IPS-NIHi11 (cell line): Measurements from ENCODE around the gene HAGHL.
"Not testable (repeated sequence)": the region's sequence is repeated elsewhere in the genome, so short reads cannot be mapped to it uniquely, and the experiment has no call there.

Source experiments
- DNase-seq: peaks from one replicate; pipeline ENCODE4 v3.0.0; 2012; ENCODE audit warnings: mixed read lengths, low spot score

HAGHL gene

DNA sequence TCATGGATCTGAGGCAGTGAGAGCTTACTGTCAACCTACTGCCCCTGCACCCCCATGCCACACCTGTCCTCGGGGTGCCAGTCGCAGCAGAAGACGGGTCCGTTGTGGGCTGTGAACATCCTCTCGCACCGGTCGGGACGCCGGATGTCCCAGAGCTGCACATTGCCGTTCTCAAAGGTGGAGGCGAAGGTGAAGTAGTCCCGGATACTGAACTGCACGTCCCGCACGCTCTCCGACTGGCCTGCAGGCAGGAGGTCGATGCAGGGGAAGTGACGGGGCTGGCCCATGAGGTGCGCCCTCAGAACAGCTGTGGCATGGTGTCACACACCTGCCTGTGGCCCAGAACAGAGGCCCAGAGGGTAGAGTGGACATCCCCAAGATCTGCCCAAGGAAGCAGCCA lies 39.4 kb upstream of the HAGHL start:
- no peak for DNase-seq

DNA sequence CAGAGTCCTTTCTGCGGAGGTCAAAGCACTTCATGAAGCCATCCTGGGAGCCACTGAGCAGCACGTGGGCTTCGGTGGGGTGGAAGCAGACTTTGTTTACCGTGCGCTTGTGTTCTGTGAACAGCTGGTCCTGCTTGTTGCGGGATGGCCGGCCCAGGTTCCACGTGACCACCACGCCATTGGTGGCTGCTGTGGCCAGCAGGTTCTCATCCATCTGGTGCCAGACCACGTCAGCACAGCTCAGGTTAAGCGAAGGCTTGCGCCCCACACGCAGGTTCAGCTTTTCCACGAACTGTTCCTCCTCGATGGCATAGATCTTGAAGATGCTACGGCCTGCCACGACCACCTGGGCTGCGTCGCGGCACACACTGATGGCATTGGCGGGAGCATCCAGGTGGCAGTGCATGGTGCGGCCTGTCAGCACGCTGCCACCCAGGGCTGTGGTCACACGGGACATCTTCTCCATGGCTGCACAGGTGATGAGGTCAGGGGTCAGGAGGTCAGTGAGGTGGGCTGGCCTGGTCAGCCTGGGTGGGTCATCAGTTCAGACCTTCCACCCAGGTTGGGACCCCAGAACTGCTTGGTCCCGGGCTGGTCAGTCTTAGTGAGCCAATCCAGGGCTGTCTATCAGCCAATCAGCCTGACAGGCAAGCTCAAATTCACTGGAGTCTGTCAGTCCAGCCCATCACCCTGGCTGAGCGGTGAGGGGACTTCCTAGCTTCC lies 37.6 kb upstream of the HAGHL start:
- no peak for DNase-seq

DNA sequence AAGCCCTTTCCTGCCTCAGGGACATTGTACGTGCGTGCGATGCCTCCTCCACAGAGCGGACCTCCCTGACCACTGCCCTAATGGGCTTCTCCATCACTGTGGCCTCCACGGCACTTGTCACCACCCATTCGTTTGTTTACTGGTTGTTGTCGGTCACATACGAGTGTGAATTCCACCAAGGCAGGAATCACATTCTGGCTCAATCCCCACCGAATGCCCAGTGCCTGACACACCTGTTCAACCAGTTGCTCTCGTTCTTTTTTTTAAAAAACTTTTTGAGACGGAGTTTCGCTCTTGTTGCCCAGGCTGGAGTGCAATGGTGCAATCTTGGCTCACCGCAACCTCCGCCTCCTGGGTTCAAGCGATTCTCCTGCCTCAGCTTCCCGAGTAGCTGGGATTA lies 35.7 kb upstream of the HAGHL start:
- DNase-seq, result not testable (repeated sequence)

DNA sequence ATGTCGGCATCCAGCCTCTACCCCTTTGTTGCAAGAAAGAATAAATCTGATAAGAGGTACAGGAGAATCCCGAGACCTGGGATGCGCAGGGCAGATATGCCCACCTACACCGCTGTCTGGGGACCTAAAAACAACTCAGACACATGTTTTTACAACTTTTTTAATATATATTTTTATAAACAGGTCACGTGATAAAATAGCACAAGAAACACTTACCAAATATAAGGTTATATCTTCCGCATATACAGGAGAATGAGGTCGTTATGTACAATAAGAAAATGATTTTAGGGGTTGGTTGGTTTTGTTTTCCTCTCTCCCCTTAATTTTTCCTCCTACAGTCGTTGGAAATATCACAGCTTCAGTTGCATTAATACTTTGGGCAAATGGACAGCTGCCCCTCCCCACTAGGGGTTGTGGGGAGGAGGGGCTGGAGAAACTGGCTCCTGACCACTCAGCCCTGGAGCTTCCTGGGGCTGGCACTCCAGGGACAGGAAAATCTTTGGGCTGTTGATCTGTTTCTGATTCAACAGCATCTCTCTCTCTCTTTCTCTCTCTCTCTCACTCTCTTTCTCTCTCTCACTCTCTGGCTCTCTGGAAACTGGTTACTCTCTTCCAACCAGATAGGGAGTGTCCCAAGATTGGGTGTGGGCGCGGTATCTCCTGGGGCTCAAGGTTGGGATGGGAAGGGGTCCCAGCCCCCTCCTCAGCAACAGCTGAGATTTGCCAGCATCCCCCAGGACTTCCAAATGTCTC lies 34.4 kb upstream of the HAGHL start:
- DNase-seq, result no peak

DNA sequence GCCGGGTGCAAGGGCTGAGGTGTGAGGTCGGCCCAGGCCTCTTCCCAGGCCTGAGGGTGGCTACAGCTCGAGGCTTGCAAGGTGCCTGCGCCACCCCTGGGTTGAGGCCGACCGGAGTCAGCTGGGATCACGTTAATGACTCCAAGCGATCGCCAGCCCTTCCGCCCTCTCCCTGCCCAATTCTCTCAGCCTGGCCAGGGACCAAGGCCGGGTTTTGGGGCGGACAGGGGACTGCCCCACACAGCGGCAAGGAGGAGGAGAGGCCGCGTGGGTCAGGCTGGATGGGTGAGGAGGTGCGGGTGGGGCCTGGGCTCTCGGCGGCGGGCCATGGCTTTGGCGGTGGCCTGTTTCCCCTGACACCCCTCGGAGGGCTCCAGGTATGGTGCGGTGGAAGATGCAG lies 33.5 kb upstream of the HAGHL start:
- DNase-seq, result no peak

DNA sequence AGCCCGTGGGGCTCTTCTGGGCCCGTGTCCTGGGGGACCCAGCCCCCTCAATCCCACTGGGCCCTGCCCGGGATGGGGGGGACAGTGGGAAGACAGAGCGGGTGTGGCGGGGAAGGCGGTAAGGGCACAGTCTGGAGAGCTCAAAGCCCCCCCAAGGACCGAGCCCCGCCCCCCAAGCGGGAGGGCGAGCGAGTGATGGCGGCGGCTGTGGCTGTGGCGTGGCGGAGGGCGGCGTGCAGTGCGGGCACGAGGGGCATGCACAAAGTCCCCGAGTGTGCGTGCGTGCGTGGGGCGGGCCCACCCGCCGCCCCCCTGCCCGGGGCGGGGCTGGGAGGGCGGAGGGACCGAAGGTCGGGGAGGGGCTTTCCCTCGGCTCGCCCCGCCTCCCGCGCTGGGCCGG lies 33.1 kb upstream of the HAGHL start:
- DNase-seq, result no peak

DNA sequence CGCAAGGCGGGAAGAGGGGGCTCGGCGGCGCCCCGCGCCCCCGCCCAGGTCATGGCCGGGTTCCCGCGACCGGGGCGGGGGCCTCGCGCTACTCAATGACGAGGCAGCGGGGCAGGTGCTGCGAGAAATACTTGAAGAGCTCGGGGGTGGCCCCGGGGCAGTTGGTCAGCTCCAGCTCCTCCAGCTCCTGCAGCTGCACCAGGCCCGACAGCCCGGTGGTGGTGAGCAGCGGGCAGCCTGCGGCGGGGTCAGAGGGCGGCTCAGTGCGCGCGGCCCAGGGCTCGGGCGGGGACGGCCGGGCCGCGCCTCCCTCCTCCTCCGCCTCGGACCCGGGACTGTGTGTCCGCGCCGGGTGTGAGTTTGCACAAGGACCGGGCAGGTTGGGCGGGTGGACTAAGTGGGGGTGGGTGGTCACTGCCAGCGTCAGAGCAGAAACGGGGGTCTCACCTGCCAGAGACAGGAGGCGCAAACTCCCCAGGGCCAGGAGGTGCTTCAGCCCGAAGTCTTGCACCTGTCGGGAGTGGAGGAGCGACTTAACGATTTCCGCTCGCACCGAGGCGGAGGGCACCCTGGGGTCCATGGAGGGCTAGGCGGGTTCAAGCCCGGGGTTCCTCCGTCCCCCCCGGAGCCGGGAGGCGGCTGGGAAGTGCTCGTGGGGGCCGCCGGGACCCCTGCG lies 32.6 kb upstream of the HAGHL start:
- peak; percentile 62 for DNase-seq

DNA sequence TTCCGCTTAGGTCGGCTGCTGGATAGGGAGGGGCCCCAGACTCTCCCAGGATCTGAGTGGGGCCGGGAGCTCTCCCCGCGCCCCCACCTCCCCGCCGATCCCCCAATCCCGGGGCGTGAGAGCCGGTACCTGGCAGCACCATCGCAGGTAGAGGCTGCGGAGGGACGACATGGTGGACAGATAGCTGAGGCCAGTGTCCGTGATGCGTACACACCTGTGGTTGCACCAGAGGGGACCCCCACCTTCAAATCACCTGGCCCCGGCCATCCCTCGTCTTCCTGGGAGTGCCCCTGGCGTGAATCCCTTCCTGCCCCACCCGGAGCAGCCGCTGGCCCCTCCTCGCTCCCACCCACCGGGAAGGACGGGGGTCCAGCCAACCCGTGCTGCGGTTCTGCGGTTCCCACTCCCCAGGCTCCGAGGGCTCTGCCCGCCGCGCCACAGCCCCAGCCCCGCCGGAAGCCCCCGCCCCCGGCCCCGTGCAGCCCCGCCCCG lies 32.0 kb upstream of the HAGHL start:
- no peak for DNase-seq

DNA sequence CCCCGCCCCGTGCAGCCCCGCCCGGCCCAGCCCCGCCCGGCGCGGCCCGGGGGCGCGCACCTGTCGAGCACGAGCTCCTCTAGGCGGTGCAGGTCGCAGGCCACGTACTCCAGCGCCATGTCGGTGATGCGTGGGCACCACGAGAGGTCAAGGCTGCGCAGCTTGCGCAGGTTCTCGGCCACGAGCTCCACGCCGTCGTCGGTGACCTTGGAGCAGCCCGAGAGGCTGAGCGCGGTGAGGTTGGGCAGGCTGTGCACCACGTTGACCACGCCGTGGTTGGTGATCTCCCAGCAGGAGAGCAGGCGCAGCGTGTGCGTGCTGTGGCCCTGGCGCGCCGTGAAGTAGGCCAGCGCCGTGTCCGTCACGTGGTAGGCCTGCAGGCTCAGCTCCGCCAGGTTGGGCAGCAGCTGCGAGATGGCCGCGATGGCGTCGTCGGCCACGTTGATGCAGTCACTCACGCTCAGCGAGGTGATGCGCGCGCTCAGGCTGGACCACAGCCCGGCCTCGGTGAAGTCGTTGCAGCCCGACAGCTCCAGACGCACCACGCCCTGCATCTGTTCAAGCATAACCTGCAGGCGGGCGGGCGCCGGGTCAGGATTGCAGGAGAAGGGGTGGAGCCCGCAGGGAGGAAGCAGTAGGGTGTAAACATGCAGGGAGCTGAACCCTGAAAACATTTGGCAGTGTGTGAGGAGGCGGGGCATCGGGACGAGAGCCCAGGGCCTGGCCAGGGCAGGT lies 31.4 kb upstream of the HAGHL start:
- DNase-seq, result peak; percentile 86

DNA sequence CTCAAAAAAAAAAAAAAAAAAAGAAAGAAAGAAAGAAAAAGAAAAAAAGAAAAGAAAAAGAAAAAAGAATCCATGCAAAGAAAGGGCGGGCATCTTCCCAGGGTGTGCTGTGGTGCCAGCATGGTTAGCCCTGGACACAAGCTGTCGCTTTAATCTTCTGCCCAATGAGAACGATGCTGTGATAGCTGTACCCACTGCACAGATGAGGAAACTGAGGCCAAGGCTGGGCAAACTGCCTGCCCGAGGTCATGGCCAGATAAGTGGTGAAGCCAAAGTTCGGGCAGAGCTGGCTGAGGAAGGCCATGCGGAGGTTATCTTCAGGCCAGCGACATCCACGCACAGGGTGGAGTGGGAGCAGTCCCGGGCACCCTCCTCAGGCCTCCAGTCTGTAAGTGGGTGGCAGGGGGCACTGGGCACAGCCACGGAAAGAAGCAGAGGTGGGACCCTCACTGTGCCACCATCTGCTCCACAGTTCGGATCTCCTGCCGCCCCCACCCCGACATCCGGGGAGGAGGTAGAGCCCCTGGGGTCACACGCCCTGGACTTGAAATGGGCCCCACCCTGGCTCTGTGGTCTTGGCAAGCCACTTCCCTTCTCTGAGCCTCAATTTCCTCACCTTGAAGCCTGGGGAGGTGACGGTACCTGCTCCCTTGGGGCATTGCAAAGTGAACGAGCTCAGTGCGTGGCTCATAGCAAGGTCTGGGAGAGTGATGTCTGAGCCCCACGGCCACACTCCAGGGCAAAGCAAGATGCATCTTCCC lies 27.8 kb upstream of the HAGHL start:
- no peak for DNase-seq

DNA sequence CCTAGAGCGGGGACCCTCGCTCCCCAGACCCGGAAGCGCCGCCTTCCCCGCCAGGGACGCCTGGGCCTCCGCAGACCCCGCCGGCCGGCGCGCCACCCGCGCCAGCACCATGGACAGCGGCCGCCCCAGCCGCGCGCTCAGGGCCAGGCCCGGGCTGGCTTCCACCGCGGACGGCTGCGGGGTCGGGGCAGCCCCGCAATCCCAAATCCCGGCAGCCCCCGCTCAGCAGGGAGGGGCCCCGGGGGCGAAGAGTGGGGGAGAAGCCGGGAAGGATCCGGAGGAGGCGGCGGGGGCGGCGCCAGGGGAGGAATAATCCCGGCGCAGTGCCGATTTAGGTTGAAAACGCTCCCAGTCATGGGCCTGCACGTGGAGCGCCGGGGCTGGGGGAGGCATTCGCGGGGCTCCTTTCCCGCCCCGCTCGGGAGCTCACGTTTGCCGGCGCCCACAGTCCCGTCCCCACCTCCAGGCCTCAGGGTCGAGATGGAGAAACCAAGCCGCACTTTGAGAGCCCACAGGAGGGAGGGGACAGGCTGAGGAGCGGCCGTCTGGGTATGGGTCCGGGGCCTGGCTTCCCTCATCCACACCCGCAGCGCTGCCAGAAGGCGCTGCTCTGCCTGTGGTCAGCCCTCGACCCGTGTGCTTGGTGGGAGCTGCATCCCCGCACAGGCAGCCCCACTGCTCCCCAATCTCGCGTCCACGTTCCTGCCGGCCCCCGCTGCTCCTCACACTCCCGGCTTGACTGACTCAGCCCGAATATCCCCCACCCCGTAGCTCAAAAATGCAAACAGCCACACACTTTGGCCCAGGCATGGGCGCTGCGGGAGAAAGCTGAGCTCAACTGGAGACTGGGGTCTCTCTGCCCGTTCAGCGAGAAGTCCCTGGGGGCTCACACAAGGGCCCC lies 26.0 kb upstream of the HAGHL start:
- DNase-seq, result peak; percentile 92

DNA sequence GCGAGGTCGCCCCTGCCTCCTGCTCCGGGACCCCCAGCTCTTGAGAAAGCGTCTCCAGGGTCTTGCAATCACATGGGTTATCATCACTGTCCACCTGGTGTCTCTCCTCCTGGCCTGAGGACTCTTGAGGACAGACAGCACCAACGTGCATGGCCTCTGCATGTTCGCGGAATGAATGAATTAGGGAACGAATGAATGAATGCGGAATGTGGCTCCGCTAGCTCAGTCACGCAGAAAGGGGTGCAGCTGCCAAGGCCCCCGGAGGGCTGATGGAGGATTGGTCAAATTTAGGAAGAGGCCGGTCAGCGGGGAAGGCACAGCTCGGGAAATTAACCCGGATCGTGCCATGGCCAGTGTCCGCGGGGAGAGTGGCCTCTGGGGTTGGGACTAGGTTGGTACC lies 24.6 kb upstream of the HAGHL start:
- DNase-seq, result no peak

DNA sequence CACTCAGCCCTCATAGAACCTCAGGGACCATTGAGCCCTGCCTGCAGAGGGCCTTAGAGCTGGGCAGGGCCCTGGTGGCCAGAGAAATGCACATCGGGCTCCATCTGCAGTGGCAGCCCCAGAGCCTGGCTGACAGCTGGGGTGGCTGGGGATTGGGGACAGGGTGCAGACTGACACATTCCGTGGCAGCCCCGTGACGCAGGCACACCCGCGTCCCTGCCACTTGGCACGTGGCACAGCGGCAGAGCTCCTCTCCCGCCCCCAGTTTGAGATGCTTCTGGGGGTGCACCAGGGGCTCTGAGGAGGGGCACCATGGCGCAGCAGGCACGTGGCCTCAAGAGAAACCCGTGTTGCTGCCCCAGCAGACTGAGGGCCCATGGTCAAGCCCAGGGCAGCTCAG lies 23.5 kb upstream of the HAGHL start:
- no peak for DNase-seq

DNA sequence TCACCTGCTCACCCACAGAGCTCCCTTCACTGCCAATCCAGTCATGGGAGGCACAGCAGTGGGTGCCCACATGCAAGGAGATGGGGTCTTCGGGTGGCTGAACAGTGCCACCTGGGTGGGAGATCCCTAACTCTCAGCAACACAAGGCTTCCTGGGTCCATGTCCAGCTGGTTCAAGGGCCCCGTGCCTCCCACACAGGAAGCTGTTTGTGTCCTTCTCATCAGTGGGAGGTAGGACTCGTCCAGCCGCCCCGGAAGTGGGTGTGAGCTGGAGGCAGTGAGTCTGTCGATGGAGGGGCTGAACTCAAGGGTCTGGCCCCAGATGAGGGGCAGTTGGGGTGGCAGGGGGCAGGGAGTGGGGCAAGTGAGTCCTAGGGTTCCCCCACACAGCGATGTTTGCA lies 22.9 kb upstream of the HAGHL start:
- DNase-seq, result no peak

DNA sequence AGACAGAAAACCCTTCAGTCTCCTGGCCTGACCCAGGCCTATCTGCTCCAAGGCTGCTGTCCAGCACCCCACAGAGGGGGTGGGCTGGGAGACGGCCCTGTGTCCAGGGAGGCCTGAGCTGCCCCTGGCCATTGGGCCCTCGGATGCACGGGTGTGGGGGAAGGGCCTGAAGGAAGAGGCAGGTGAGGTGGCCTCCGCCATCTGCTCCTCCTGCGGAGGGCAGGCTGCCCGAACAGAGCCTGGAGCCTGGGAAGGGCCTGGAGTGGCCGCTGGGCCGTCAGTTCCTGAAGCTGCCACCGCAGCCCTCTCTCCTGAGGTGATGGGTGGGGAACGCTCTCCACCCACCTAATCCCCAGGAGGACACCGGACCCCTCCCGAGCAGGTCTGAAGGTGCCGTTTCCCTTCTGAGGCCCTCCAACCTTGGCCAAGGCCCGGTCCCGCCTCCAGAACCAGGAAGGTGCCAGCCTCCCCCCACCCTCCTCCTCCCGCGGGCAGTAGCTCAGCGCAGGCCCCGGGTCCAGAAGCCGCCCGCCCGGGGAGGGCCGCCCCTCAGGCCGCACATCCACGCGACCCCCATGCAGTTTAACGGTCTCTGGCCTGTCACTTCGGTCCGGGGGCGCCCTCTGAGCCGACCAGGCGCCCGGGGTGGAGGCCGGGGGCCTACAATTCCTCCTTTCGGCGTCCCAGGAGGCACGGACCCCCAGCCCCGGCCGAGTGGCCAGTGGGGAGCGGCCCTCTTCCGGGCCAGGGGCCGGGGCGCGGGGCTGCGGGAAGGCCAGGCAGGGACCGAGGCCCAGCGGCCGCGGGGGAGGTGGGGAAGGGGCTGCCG lies 22.1 kb upstream of the HAGHL start:
- no peak for DNase-seq

DNA sequence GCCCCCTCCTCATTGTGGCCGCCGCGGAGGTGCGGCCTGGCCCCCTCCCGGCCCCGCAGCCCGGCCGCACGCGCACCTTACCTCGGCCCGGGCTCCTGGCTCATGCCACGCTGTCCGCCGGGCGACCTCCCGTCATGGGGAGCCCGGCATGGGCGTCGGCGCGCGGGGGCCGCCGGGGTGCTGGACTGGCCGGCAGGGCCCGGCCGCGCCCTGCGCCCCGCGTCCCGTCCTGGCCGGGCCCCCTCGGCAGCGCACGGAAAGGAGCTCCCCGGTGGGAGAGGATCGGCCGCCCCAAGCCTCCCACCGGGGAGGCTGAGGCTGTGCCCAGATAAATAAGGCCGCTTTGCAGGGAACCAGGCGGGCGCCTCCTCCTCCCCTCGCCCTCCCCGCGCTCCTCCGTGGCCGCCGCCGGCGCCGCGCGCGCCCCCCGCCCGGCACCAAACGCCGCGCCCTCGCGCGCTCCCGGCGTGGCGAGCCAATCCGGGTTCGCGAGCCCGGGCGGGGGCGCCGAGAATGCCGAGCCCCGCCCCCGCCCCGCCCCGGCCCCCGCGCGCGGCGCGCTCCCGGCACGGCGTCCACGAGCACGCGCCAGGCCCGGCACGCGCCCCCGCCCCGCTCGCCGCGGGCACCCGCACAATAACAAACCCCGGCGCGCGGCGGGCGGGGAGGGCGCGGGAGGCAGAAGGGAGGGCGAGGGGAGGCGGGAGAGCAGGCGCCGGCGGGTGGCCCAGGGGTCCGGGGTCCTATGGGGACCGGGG lies 21.3 kb upstream of the HAGHL start, which contains the start of gene FBXL16:
TSS of gene FBXL16 (minus strand) at position 371 of the 758 bp plus-strand sequence. CDS start 8,396 bp downstream, outside the sequence.
- peak; percentile 81 for DNase-seq

DNA sequence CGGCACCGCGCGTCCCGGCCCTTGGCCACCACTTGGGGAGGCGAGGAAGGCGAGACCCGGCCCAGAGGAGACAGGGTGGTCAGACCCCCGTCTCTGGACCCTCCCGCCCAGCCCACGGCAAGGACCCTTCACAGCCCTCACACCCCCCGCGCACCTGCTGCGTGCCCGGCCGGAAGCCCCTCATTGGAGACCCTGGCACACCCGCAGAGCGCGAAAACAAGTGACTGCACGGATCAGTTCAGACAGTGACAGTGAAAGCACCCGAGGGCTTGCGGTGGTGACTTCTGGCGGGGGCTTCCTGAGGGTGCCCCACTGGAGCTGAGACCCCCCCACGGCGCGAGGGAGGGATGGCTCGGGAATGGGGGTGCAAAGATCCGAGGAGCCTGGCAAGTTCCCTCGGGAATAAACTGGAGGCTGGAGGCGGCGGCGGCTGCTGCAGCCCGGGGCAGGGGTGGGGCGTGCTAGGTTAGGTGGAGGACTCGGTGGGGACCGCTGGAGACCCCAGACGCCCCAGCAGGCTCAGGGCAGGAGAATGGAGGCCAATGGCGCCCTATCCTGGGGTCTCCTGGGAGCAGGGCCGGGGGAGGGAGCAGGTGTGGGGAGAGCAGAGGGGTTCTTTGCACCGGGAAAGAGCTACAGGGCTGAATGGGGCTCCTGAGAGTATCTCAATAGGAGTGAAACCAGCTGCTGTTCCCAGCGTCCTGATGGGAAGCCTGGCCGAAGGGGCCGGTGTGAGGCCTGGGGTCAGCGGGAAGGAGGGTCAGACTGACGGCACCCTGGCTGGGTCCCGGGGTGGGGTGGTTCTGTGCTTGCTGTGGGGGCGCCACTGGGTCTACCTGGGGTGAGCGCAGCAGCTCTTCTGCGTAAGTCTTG lies 20.5 kb upstream of the HAGHL start:
- DNase-seq, result peak; percentile 35
